Aortic smooth muscle cell (primary cell): ENCODE data around the gene MOB3A. TPM values are rescaled to one million over a fixed set of nuclear protein-coding genes. Genes with fewer than 3 reads are reported as not detected.

Source experiments
- total RNA-seq: library from RNA; depleted of rRNA; stranded (reverse); fragments of >200 nt; gene quantifications from 2 replicates; pipeline ENCODE4 v1.2.3, GENCODE V29; 2014

Gene MOB3A
- total RNA-seq: 14.5 and 16.8 TPM in 2 replicates

GRCh38 chr19:2096034-2096479 is at the start of gene MOB3A:
MOB3A (minus strand) TSS chr19:2096326; CDS start chr19:2078560, 17,766 bp downstream.

GRCh38 chr19:2096480-2097202 is 515 bp upstream of the MOB3A start, which contains the start of gene IZUMO4:
IZUMO4 (plus strand) TSS chr19:2096915; CDS start chr19:2096946, 31 bp downstream.

GRCh38 chr19:2050991-2051772 is 44.9 kb downstream of the MOB3A start, which contains the start of gene MKNK2:
MKNK2 (minus strand) TSS chr19:2051244; CDS start chr19:2050851, 393 bp downstream.

Other genes starting within 250 kb of the MOB3A start
- 4.6 and 6.7 TPM in 2 replicates for gene REXO1, start 247.8 kb downstream of the MOB3A start, total RNA-seq
- 3.2 and 3.5 TPM in 2 replicates for gene KLF16, start 232.7 kb downstream of the MOB3A start, total RNA-seq
- 83.9 and 92.3 TPM in 2 replicates for gene ABHD17A, start 210.8 kb downstream of the MOB3A start, total RNA-seq
- gene ADAT3, start 190.9 kb downstream of the MOB3A start, total RNA-seq: 1.5 and 1.7 TPM in 2 replicates
- 22.3 and 25.5 TPM in 2 replicates for gene SCAMP4, start 190.9 kb downstream of the MOB3A start, total RNA-seq
- 51.7 and 55.2 TPM in 2 replicates for gene CSNK1G2, start 155.2 kb downstream of the MOB3A start, total RNA-seq
- 31.4 and 42.0 TPM in 2 replicates for gene BTBD2, start 80.6 kb downstream of the MOB3A start, total RNA-seq
- 39.2 and 41.1 TPM in 2 replicates for gene MKNK2, start 45.1 kb downstream of the MOB3A start, total RNA-seq
- 1.4 and 1.6 TPM in 2 replicates for gene IZUMO4, start 589 bp upstream of the MOB3A start, total RNA-seq
- gene AP3D1, start 55.2 kb upstream of the MOB3A start, total RNA-seq: 102 and 105 TPM in 2 replicates
- gene DOT1L, start 67.6 kb upstream of the MOB3A start, total RNA-seq: 7.0 and 7.8 TPM in 2 replicates
- gene PLEKHJ1, start 140.0 kb upstream of the MOB3A start, total RNA-seq: 44.6 and 51.4 TPM in 2 replicates
- gene SF3A2, start 140.5 kb upstream of the MOB3A start, total RNA-seq: 24.7 and 40.2 TPM in 2 replicates
- gene AMH, start 153.0 kb upstream of the MOB3A start, total RNA-seq: 0.92 and 0.93 TPM in 2 replicates
- gene JSRP1, start 160.1 kb upstream of the MOB3A start, total RNA-seq: not detected in 2 replicates
- gene PEAK3, start 185.8 kb upstream of the MOB3A start, total RNA-seq: not detected in 2 replicates
- not detected in 2 replicates for gene LINGO3, start 211.8 kb upstream of the MOB3A start, total RNA-seq
- gene LSM7, start 232.3 kb upstream of the MOB3A start, total RNA-seq: 74.2 and 99.2 TPM in 2 replicates
- gene SPPL2B, start 232.4 kb upstream of the MOB3A start, total RNA-seq: 29.8 and 31.2 TPM in 2 replicates